Endometrial microvascular endothelial cells (primary cell): ENCODE data around the gene SOCS6. TPM values are rescaled to one million over a fixed set of nuclear protein-coding genes. Genes with fewer than 3 reads are reported as not detected.
"Not testable (repeated sequence)": the region's sequence is repeated elsewhere in the genome, so short reads cannot be mapped to it uniquely, and the experiment has no call there.

Source experiments
- in situ Hi-C: cut with HindIII; loops from 2 replicates; pipeline ENCODE4 v1.10.0; 2017; ENCODE audit warnings: low sequenced_read_pairs, low pct_unique_long_range_greater_than_20kb; ENCODE audit errors: inconsistent ontology term
- total RNA-seq: library from RNA; depleted of rRNA; stranded (reverse); fragments of >200 nt; gene quantifications from one replicate; pipeline ENCODE4 v1.2.3, GENCODE V29; 2015; ENCODE audit errors: inconsistent ontology term

SOCS6 gene
- total RNA-seq, 1 donor from 2014 or later: 12.5 TPM

DNA sequence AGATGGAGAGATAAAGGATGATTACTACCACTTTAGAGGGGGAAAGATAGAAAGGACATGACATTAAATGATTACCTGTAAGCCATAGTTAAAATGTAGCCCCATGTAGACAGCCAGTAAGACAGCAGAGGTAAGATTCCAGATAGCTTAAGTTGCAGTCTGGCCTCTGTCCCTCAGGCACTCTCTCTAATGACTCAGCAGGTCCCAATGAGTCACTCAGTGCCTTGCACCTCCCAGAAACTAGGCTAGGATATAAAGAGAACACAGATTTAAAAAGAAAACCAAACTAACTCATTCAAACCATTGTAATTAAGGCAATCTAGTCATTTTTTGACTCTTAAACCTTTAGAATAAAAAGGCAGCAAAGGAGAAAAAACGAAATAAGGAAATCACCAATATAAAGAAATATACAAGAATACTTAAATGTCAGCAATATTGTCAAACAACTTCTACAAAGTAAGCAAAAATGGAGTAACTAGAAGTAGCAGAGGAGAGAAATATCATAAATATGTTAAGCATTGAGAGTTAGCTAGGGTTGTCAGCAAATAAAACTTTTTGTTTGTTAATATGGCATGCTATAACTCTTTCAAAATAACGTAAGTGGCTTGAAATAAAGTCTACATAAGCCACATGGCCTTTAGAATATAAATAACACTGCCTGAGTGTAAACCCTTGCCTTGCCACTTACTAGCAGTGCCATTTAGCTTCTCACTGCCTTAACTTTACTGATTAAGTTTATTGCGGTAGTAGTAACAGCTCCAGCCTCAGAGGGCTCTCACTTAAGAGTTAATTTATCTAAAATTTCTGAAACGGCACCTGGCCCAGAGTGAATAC, 48.5 kb downstream of the SOCS6 start:
- in situ Hi-C loops: no loop called here

DNA sequence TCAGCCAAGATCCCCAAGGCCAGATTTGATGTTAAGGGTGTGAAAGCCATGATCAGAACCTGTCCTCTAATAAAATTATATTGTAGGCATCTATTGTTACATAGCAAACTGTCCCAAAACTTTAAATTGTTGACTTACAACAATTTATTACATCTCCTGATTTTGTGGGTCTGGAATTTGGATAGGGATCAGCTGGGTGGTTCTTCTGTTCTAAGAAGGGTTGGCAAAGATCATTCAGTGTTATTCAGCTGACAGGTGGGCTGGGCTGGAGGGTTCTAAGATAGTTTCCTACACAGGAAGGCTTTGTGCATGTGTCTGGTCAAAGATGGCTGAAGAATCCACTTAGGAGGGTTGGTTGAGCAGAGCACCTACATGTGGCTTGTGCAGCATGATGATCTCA, 50.0 kb downstream of the SOCS6 start:
- in situ Hi-C loops: no loop called here

DNA sequence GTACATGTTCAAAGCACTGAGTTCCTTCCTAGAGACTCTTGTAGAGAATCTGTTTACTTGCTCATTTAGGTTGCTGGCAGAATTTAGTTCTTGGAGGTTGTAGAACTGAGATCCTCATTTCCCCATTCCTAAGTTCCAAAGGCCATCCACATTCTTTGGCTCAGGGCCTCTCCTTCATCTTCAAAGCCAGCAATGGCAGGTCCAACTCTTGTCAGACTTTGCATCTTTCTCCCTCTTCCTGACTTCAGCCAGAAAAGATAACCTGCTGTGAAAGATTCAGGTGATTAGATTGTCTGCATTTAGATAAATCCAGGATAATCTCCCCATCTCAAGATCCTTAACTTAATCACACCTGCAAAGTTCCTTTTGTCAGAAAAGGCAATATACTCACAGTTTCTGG, 51.1 kb downstream of the SOCS6 start:
- in situ Hi-C loops: no loop called here

DNA sequence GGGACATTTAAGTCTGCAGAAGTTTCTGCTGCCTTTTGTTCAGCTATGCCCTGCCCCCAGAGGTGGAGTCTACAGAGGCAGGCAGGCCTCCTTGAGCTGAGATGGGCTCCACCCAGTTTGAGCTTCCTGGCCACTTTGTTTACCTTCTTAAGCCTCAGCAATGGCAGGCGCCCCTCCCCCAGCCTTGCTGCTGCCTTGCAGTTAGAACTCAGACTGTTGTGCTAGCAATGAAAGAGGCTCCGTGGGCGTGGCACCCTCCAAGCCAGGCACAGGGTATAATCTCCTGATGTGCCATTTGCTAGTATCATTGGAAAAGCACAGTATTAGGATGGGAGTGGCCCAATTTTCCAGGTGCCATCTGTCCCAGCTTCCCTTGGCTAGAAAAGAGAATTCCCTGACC, 59.6 kb downstream of the SOCS6 start:
- in situ Hi-C loops: not testable (repeated sequence)

DNA sequence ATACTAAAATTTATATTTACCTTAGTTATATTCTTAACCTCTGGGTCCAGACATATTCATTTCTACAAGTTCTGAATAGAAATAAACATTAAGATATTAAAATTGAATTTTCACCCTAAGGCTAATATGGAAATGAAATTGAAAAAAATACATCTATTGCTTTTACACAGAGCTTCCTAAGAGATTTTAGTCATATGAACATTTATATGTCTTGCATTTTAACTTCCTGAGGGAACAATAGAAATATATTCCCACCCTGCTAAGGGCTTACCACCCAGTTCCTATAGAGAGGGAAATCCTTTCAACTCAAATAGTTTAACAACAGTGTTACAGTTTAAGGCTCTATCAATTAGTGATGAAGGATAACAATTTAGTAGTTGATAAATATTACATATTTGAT, 60.5 kb downstream of the SOCS6 start:
- in situ Hi-C loops: no loop called here

DNA sequence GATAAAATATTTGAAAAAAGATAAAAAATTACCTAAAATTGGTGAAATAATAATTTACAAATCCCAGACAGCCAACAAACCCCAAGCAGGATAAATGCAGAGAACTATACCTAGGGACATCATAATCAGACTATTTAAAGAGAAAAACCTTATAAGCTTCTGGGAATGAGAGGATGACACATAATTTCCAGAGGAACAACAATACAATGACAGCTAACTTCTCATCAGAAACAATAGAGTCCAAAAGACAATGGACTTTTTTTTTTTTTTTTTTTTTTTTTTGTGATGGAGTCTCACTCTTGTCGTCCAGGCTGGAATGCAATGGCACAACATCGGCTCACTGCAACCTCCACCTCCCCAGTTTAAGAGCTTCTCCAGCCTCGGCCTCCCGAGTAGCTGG, 65.2 kb downstream of the SOCS6 start:
- in situ Hi-C loops: no loop called here

DNA sequence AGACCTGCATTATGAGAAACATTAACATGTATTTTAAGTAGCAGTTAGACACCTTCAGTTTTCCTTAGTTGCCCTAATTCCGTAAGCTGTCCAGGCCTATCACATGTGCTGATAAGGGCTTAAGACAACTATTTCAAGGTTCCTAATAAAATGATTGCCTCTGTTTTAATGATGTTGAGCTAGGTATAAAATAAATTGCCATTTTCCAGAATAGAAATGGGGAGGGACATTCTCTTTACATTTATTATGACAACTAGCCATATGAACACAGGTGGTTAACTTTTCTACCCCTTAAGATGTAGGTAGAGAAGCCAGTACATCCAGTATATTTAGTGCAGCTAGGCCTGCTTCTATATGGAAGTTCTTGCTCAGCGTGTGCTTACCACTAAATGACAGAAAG, 65.9 kb downstream of the SOCS6 start:
- in situ Hi-C loops: no loop called here

DNA sequence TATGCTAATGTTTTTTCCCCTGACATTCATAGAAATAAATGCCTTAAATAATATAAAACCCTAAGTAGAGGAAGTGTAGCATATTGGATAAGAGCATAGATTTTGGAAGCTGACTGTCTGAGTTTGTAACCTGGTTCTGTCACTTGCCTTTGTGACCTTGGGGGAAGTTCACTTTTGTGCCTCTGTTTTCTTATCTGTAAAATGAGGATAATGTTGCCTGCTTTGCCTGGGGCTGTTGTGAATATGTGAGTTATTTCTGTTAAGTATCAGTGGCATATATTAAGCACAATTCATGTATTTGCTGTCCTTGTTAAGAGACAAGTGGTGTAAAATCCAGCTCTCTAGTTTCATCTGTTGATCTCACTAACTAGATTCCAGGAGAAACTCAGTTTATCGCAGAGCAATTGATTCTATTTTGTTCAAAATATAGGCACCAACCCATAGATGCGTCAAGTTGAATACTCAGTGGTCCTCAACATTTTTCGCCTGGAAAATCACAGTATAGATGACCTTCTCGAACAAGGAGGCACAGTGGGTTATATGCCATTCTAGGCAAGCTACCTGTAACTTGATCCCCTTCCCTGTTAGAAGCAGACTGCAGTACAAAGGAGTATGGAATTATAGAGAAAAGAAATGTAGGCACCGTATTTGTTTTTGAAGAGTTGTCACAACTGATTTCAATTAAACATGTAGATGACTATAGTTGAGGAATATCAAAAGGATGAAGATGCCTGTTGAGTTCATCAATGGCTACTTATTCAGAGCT, 67.0 kb downstream of the SOCS6 start:
- in situ Hi-C loops: no loop called here

DNA sequence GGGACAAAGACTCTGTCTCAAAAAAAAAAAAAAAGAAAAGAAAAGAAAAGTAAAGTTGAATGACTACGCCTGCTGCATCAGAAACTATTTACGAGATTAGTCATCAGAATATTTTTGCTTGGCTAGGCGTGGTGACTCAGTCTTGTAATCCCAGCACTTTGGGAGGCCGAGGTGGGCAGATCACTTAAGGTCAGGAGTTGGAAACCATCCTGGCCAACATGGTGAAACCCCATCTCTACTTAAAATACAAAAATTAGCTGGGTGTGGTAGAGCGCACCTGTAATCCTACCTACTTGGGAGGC, 69.2 kb downstream of the SOCS6 start:
- in situ Hi-C loops: not testable (repeated sequence)

DNA sequence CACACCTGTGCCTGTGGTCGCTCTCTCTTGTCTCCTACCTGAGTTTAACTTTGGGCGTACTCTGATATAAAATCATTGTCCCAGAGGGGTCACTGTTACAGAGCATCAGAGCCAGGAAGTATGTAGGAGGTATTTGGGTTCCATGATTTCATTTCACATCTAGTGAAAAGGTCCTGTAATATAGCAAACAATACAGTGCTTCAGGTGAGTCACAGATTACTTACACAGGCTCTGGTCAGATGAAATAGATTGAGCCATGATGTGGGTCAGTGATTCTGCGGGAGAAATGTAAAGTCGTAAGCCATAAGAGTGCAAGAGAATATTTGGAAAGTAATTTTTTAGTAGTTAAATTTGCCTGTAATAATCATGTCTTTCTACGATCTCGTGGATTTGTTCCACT, 70.2 kb downstream of the SOCS6 start:
- in situ Hi-C loops: no loop called here

DNA sequence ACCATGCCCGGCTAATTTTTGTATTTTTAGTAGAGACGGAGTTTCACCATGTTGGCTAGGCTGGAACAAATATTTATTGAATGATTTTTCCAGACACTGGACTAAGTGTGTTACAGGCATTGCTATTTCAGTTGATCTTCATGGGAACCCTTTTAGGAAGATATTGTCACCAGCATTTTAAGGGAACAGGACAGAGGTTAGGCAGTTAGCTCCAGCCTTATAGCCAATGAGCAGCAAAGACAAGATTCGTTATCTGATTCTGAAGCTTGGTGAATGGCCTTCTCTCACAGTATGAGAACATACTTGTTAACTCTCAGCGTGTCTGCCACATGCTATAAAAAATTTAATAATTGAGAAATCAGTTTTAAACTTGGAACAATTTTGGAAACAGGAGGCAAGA, 73.4 kb downstream of the SOCS6 start:
- in situ Hi-C loops: no loop called here

DNA sequence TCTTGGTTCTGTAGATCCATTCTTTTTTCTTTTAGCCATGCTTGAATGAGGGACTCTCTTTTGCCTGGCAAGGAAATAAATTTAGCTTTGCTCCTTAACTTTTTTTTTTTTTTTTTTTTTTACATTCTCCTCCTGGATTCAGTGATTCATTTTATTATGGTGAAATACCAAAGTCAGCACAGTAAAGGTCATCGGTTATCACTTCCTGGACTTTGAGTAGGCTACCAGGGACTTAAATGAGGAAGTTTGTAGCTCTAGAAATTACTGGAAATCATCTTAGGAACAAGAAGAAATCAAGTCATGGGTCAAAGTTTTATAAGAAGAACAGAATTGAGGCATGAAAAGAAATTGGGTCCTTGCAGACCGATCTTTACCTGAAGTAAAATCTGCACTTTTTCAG, 75.0 kb downstream of the SOCS6 start:
- in situ Hi-C loops: no loop called here

DNA sequence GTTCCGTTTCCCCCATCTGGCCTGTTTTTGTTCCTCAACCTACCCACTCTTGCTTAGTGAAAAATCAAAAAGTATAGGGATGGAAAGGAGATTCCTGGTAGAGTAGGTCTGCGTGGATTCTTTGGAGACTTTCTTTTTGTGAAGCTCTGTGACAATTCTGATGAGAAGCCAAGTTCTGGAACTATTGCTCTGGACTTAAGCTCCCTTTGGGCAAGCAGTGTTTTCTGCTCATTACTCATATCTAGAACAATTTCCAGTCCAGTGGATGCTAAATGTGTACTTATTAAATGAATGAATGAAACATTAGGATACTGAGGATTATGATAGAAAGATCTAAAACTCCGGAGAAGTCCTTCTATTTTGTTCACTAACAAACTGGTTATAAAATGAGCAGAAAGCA, 76.5 kb downstream of the SOCS6 start:
- in situ Hi-C loops: no loop called here

DNA sequence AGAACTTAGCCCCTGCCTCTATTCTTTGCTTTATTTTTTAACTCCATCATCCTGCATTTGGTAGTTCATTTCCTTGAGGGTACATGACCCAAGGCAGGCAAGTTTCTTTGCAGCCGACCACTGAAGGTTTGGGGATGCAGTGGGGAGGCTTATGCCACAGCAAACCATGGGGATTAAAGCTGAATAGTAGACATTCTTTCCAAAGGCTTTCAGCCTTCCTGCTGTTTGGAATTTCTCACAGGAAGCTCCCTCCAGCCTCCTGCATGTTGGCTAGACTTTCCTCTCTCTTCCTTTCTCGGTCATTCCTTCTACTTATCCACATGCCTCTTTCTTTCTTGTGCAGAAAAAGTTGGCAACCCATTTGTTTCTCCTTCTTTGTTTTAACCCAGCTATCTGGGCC, 77.3 kb downstream of the SOCS6 start:
- in situ Hi-C loops: no loop called here

DNA sequence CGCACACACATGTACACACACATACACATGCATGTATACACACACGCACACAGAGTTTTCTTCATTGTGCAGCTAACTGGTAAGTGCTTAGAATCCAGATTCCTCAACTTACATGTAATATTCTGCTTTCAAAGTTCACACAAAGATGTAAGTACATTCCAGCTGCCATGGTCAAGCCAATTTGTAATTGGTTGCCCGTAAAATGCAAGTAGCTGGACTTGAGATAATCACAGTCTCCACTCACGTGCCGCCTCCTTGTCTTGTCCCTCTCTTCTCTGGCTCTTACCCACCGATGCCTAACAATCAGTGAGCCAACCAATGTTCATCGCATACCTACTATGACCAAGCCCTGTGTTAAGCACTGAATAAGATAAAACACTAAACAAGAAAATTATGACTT, 77.8 kb downstream of the SOCS6 start:
- in situ Hi-C loops: no loop called here

DNA sequence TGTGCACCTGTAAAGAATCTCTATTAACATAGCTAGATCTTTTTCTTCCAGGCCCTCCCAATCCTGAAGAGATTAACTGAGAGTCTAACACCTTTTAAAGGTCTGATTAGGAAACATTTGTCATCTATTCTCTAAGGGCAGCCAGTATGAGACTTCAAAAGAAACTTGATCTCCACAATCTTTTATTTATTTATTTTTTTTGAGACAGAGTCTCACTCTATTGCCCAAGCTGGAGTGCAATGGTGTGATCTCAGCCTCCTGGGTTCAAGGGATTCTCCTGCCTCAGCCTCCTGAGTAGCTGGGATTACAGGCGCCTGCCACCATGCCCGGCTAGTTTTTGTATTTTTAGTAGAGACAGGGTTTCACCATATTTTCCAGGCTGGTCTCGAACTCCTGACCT, 78.5 kb downstream of the SOCS6 start:
- in situ Hi-C loops: not testable (repeated sequence)

DNA sequence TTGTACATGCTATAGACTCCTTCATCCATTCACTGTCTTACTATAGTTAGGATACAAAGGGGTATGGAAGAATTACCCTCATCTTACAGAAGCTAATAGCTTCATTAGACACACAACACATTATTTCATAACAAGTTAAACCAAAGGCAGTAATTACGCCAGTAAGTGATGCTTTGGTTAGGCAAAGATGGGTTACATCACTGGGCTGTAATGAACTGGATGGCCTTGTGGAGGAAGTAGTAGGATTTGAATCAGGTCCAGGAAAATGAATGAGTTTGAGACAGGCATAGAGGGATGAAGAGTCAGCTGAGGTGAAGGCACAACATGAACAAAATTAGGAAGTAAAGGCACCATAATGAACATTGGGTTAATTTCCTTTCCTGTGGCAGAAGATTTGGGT, 80.1 kb downstream of the SOCS6 start:
- in situ Hi-C loops: no loop called here

DNA sequence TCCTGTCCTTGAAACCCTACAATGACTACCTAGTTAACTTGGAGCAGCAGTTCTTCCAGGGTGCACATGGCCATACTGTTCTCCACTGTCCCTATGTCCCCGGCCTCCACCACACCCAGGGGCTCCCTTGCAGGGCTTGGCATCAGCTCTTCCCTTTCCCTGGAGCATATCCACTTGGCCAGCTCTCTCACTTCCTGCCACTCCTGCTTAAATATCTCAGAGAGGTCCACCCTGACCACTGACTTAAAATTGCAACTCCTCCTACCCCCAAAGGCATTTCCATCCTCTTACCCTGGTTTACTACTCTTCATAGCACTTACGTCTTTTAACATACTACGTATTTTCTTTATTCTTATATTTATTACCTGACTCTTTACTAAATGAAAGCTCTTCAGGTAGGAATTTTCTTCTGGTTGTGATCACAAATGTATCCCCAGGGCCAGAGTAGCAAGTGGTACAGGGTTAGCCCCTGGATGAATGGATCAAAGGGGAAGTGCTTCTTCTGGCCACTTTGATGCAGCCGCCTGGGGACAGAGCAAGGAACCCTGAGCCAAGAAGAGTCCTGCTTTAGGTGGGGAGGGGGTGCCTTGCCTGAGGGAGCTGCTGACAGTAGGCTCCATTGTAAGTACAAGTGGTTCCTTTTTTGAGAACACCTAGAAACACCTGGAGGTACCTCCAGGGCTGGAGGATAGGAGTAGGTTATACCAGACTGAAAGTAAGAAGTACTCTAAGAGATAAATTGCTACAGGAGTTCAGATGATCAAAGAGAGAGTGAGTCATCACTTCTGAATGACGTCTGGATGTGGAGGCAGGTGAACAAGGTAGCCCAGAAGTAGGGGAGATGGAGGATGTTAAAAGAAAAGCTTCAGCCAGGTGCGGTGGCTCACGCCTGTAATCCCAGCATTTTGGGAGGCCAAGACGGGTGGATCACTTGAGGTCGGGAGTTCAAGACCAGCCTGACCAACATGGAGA, 82.2 kb downstream of the SOCS6 start:
- in situ Hi-C loops: no loop called here

DNA sequence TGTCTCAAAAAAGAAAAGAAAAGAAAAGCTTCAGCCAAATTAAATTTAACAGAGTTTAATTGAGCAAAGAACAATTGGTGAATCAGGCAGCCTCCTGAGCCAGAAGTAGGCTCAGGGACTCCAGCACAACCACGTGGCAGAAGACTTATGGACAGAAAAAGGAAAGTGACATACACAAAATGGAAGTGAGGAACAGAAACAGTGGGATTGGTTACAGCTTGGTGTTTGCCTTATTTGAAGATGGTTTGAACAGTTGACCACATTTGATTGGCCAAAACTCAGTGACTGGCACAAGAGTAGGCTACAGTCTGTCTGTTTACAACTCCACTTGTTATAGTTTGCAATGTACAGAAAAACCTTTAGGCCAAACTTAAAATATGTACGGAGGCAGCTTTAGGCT, 83.1 kb downstream of the SOCS6 start:
- in situ Hi-C loops: no loop called here
